Trophoblast cell (in vitro differentiated cells and primary cell): ENCODE measurements around the gene SATB2.

Experiments used
- DNase-seq, 2 donors: peaks; one replicate each; pipeline ENCODE4 v3.0.0-alpha.2; 2016
- H2AFZ ChIP-seq: 2 replicates; pipeline ENCODE4 v1.6.1; 2013; ENCODE audit warnings: low read length, moderate library complexity, mild to moderate bottlenecking; ENCODE audit not compliant: insufficient read depth, poor library complexity
- H2AK5ac ChIP-seq: 2 replicates; pipeline ENCODE4 v1.6.1; 2013; ENCODE audit warnings: mild to moderate bottlenecking, low read length
- H2BK120ac ChIP-seq: 2 replicates; pipeline ENCODE4 v1.6.1; 2013; ENCODE audit warnings: low read length, mild to moderate bottlenecking, moderate library complexity; ENCODE audit not compliant: insufficient read depth, poor library complexity
- H2BK12ac ChIP-seq: 2 replicates; pipeline ENCODE4 v1.6.1; 2013; ENCODE audit warnings: mild to moderate bottlenecking, low read length, moderate library complexity
- H2BK5ac ChIP-seq: 2 replicates; pipeline ENCODE4 v1.6.1; 2013; ENCODE audit warnings: low read length, low read depth, moderate library complexity, mild to moderate bottlenecking; ENCODE audit not compliant: poor library complexity
- H3K14ac ChIP-seq: 2 replicates; pipeline ENCODE4 v1.6.1; 2013; ENCODE audit warnings: mild to moderate bottlenecking, low read length
- H3K18ac ChIP-seq: 2 replicates; pipeline ENCODE4 v1.6.1; 2013; ENCODE audit warnings: mild to moderate bottlenecking, low read length
- H3K23ac ChIP-seq: 2 replicates; pipeline ENCODE4 v1.6.1; 2013; ENCODE audit warnings: low read length
- H3K27ac ChIP-seq: 2 replicates; pipeline ENCODE4 v1.5.1; 2013; ENCODE audit warnings: low read depth, mild to moderate bottlenecking, inconsistent platforms, low read length, moderate library complexity
- H3K27me3 ChIP-seq: 2 replicates; pipeline ENCODE4 v1.6.1; 2013; ENCODE audit warnings: inconsistent platforms, mild to moderate bottlenecking, low read length, moderate library complexity; ENCODE audit not compliant: insufficient read depth
- H3K36me3 ChIP-seq, 2 experiments: 1 replicate in 1 of 2; 2 replicates in 1 of 2; pipeline ENCODE4 v1.6.1; 2013; ENCODE audit warnings: low read length in 2 of 2, mild to moderate bottlenecking in 2 of 2, moderate library complexity in 1 of 2; ENCODE audit not compliant: insufficient read depth in 2 of 2, control insufficient read depth in 1 of 2
- H3K4ac ChIP-seq: 2 replicates; pipeline ENCODE4 v1.6.1; 2013; ENCODE audit warnings: low read depth, mild to moderate bottlenecking, low read length, moderate library complexity
- H3K4me1 ChIP-seq, 2 experiments: 1 replicate in 1 of 2; 2 replicates in 1 of 2; pipeline ENCODE4 v1.6.1; 2013; ENCODE audit warnings: low read length in 2 of 2, mild to moderate bottlenecking in 2 of 2, moderate library complexity in 1 of 2; ENCODE audit not compliant: insufficient read depth in 2 of 2, control insufficient read depth in 1 of 2
- H3K4me2 ChIP-seq: 2 replicates; pipeline ENCODE4 v1.6.1; 2013; ENCODE audit warnings: inconsistent platforms, mild to moderate bottlenecking, low read length, moderate library complexity
- H3K4me3 ChIP-seq: 2 replicates; pipeline ENCODE4 v1.5.1; 2013; ENCODE audit warnings: mild to moderate bottlenecking, low read depth, low read length, inconsistent platforms
- H3K79me1 ChIP-seq: one replicate; pipeline ENCODE4 v1.6.1; 2013; ENCODE audit warnings: low read length
- H3K79me2 ChIP-seq: 2 replicates; pipeline ENCODE4 v1.6.1; 2013; ENCODE audit warnings: low read length, mild to moderate bottlenecking; ENCODE audit not compliant: control insufficient read depth, insufficient read depth, poor library complexity
- H3K9ac ChIP-seq: 2 replicates; pipeline ENCODE4 v1.6.1; 2013; ENCODE audit warnings: mild to moderate bottlenecking, low read length
- H3K9me3 ChIP-seq: 2 replicates; pipeline ENCODE4 v1.6.1; 2013; ENCODE audit warnings: low read depth, mild to moderate bottlenecking, control low read depth, inconsistent platforms, low read length; ENCODE audit not compliant: insufficient read depth
- H4K12ac ChIP-seq: 2 replicates; pipeline ENCODE4 v1.6.1; 2013; ENCODE audit warnings: low read depth, mild to moderate bottlenecking, low read length, moderate library complexity
- H4K8ac ChIP-seq: 2 replicates; pipeline ENCODE4 v1.6.1; 2013; ENCODE audit warnings: low read depth, mild to moderate bottlenecking, low read length, moderate library complexity
- H4K91ac ChIP-seq: one replicate; pipeline ENCODE4 v1.6.1; 2013; ENCODE audit warnings: low read depth, mild to moderate bottlenecking, low read length, moderate library complexity
- WGBS: extraction: QIAGEN DNeasy Blood & Tissue Kit; methylation state at CpG from one replicate; pipeline ENCODE4 v1.1.7; 2013; ENCODE audit warnings: missing lambda C conversion rate; ENCODE audit not compliant: insufficient read length, insufficient coverage; ENCODE audit errors: extremely low coverage; 5-methylcytosine and 5-hydroxymethylcytosine counted together

SATB2 gene

GRCh38 chr2:199461711-199462346, 4.1 kb upstream of the SATB2 start:
- H3K18ac ChIP-seq = no peak overlapping the region

GRCh38 chr2:199460846-199461710, 3.3 kb upstream of the SATB2 start:
- no CpG with 5 or more reads among the region's 13 CpGs for WGBS
- no peak overlapping the region for H2BK120ac ChIP-seq
- peaks cover 68% of the 10 kb centered on the region for H3K27me3 ChIP-seq
- no peak overlapping the region for H2AK5ac ChIP-seq
- no peak overlapping the region for H4K8ac ChIP-seq
- peaks cover 9 to 16% of the 10 kb centered on the region in 2 experiments for H3K4me1 ChIP-seq
- H4K91ac ChIP-seq = no peak overlapping the region
- DNase-seq = no peak
- H3K9ac ChIP-seq = no peak overlapping the region
- no peaks in the 10 kb centered on the region for H3K79me2 ChIP-seq
- H2BK12ac ChIP-seq = no peak overlapping the region
- H3K18ac ChIP-seq = no peak overlapping the region
- no peak overlapping the region for H3K4me3 ChIP-seq
- H3K4ac ChIP-seq = no peak overlapping the region
- peaks cover 10% of the 10 kb centered on the region for H3K9me3 ChIP-seq
- no peak overlapping the region for H3K4me2 ChIP-seq
- H3K79me1 ChIP-seq = peaks cover 8% of the 10 kb centered on the region
- H2BK5ac ChIP-seq = no peak overlapping the region
- H4K12ac ChIP-seq = no peak overlapping the region
- H3K14ac ChIP-seq = no peak overlapping the region
- no peak overlapping the region for H3K23ac ChIP-seq
- H3K36me3 ChIP-seq = no peaks in the 10 kb centered on the region
- H2AFZ ChIP-seq = no peak overlapping the region
- no peak overlapping the region for H3K27ac ChIP-seq

More at GRCh38 chr2:199461711-199462346, 4.1 kb upstream of the SATB2 start:
- H3K4ac ChIP-seq = no peak overlapping the region
- H3K4me2 ChIP-seq = no peak overlapping the region
- no CpG with 5 or more reads among the region's 35 CpGs for WGBS
- H4K12ac ChIP-seq = no peak overlapping the region
- no peak overlapping the region for H3K14ac ChIP-seq
- H3K4me3 ChIP-seq = no peak overlapping the region
- H3K23ac ChIP-seq = no peak overlapping the region
- no peak overlapping the region for H2BK120ac ChIP-seq
- H4K8ac ChIP-seq = no peak overlapping the region
- peaks cover 10% of the 10 kb centered on the region for H3K9me3 ChIP-seq
- H2BK12ac ChIP-seq = no peak overlapping the region
- no peak overlapping the region for H2BK5ac ChIP-seq
- no peak overlapping the region for H3K9ac ChIP-seq
- no peaks in the 10 kb centered on the region for H3K79me2 ChIP-seq
- H3K36me3 ChIP-seq = no peaks in the 10 kb centered on the region
- H3K4me1 ChIP-seq = peaks cover 7 to 12% of the 10 kb centered on the region in 2 experiments
- no peak overlapping the region for H4K91ac ChIP-seq
- no peak overlapping the region for H3K27ac ChIP-seq
- no peak for DNase-seq
- no peak overlapping the region for H2AK5ac ChIP-seq
- peaks cover 8% of the 10 kb centered on the region for H3K79me1 ChIP-seq
- H3K27me3 ChIP-seq = peaks cover 69% of the 10 kb centered on the region
- no peak overlapping the region for H2AFZ ChIP-seq

- DNase-seq = peak; percentile 41 to 69
- H3K4ac ChIP-seq = no peak overlapping the region
- H2BK120ac ChIP-seq = no peak overlapping the region
- no CpG with 5 or more reads among the region's 14 CpGs for WGBS
- peaks cover 10% of the 10 kb centered on the region for H3K9me3 ChIP-seq
- no peak overlapping the region for H3K14ac ChIP-seq
- peak overlapping the region; percentile 33 for H4K8ac ChIP-seq
- H3K79me2 ChIP-seq = no peaks in the 10 kb centered on the region
- peak overlapping the region; percentile 61 for H2AFZ ChIP-seq
- peak overlapping the region; percentile 70 for H3K4me3 ChIP-seq
- no peak overlapping the region for H3K9ac ChIP-seq
- H3K27ac ChIP-seq = no peak overlapping the region
- H2AK5ac ChIP-seq = no peak overlapping the region
- peaks cover 13 to 19% of the 10 kb centered on the region in 2 experiments for H3K4me1 ChIP-seq
- H3K23ac ChIP-seq = no peak overlapping the region
- H3K79me1 ChIP-seq = peaks cover 8% of the 10 kb centered on the region
- no peak overlapping the region for H4K91ac ChIP-seq
- H3K18ac ChIP-seq = no peak overlapping the region
- no peak overlapping the region for H2BK5ac ChIP-seq
- no peak overlapping the region for H2BK12ac ChIP-seq
- no peak overlapping the region for H4K12ac ChIP-seq
- H3K36me3 ChIP-seq = no peaks in the 10 kb centered on the region
- H3K4me2 ChIP-seq = peak overlapping the region; percentile 81
- peaks cover 72% of the 10 kb centered on the region for H3K27me3 ChIP-seq
Measured at GRCh38 chr2:199460101-199460671, 2.4 kb upstream of the SATB2 start.

- H3K79me1 ChIP-seq = peaks cover 8% of the 10 kb centered on the region
- H4K91ac ChIP-seq = peak overlapping the region; percentile 40
- peaks cover 66% of the 10 kb centered on the region for H3K27me3 ChIP-seq
- H2AK5ac ChIP-seq = no peak overlapping the region
- H3K18ac ChIP-seq = peak overlapping the region; percentile 42
- H3K79me2 ChIP-seq = no peaks in the 10 kb centered on the region
- H3K27ac ChIP-seq = no peak overlapping the region
- no peak overlapping the region for H3K4ac ChIP-seq
- no peaks in the 10 kb centered on the region for H3K36me3 ChIP-seq
- peak overlapping the region; percentile 66 for H2AFZ ChIP-seq
- WGBS = no CpG with 5 or more reads among the region's 70 CpGs
- peak overlapping the region; percentile 65 for H4K12ac ChIP-seq
- peak overlapping the region; percentile 70 for H3K4me3 ChIP-seq
- DNase-seq = peak; percentile 89 to 97
- peak overlapping the region; percentile 59 for H3K14ac ChIP-seq
- H3K9me3 ChIP-seq = peaks cover 8% of the 10 kb centered on the region
- peak overlapping the region; percentile 73 for H3K9ac ChIP-seq
- no peak overlapping the region for H2BK5ac ChIP-seq
- no peak overlapping the region for H2BK120ac ChIP-seq
- peak overlapping the region; percentile 81 for H3K4me2 ChIP-seq
- H4K8ac ChIP-seq = peak overlapping the region; percentile 90
- peaks cover 13 to 19% of the 10 kb centered on the region in 2 experiments for H3K4me1 ChIP-seq
- no peak overlapping the region for H3K23ac ChIP-seq
- peak overlapping the region; percentile 45 for H2BK12ac ChIP-seq
Measured at GRCh38 chr2:199459286-199460100, 1.8 kb upstream of the SATB2 start.
